Measurements from ENCODE around the gene RCCD1.

Gene RCCD1

DNA sequence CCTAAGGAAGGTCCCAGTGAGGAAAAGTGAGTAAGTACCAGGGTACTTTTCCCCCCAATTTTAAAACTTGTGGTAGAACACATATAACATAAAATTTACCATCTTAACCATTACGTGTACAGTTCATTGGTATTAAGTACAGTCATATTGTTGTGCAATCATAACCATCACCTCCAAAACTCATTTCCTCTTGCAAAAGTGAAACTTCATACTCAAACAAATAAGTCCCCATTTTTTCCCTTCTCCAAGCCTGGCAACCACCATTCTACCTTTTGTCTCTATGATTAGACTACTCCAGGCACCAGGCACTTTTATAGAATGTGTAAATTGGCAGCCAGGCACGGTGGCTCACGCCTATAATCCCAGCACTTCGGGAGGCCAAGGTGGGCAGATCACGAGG is 27.5 kb downstream of the RCCD1 start:
- TF ChIP-seq, protein P1, sequence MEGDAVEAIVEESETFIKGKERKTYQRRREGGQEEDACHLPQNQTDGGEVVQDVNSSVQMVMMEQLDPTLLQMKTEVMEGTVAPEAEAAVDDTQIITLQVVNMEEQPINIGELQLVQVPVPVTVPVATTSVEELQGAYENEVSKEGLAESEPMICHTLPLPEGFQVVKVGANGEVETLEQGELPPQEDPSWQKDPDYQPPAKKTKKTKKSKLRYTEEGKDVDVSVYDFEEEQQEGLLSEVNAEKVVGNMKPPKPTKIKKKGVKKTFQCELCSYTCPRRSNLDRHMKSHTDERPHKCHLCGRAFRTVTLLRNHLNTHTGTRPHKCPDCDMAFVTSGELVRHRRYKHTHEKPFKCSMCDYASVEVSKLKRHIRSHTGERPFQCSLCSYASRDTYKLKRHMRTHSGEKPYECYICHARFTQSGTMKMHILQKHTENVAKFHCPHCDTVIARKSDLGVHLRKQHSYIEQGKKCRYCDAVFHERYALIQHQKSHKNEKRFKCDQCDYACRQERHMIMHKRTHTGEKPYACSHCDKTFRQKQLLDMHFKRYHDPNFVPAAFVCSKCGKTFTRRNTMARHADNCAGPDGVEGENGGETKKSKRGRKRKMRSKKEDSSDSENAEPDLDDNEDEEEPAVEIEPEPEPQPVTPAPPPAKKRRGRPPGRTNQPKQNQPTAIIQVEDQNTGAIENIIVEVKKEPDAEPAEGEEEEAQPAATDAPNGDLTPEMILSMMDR (IDR thresholded peaks at IDR 0.05; ENCODE audit: low read depth, low read length): no peak
- in situ Hi-C loops (cut with HindIII; ENCODE audit: low sequenced_read_pairs): no loop called here
- H3K4me3 ChIP-seq (ENCODE audit: low read depth, low read length): no peak overlapping the region
- no peak for DNase-seq (ENCODE audit: low read depth, low spot score)

DNA sequence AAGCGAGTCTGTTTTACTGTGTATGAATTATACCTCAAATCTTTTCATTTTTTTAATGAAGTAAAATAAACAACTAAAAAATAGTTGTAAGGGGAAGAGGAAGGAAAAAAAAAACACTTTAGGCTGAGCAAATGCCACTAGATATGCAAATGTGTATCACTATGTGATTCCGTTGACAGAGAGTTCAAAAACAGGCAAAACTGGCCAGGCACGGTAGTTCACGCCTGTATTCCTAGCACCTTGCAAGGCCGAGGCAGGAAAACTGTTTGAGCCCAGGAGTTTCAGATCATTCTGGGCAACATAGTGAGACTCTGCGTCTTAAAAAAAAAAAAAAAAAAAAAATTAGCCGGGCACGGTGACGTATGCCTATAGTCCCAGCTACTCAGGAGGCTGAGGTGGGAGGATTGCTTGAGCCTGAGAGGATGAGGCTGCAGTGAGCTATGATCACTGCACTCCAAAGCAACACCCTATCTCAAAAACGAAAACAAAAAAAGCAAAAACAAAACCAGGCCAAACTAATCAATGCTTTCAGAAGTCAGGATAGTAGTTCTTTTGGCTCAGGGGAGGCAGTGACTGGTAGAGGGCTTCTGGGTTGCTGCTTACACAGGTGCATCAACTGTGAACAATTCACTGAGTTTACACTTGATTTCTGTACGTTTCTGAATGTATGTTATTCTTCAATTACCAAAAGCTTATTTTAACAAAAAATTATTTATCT is 32.3 kb downstream of the RCCD1 start:
- H3K4me3 ChIP-seq (ENCODE audit: low read depth, low read length): no peak overlapping the region
- DNase-seq (ENCODE audit: low read depth, low spot score): no peak
- TF ChIP-seq, protein P1 (IDR thresholded peaks at IDR 0.05; ENCODE audit: low read depth, low read length): no peak
- in situ Hi-C loops (cut with HindIII; ENCODE audit: low sequenced_read_pairs): no loop called here

DNA sequence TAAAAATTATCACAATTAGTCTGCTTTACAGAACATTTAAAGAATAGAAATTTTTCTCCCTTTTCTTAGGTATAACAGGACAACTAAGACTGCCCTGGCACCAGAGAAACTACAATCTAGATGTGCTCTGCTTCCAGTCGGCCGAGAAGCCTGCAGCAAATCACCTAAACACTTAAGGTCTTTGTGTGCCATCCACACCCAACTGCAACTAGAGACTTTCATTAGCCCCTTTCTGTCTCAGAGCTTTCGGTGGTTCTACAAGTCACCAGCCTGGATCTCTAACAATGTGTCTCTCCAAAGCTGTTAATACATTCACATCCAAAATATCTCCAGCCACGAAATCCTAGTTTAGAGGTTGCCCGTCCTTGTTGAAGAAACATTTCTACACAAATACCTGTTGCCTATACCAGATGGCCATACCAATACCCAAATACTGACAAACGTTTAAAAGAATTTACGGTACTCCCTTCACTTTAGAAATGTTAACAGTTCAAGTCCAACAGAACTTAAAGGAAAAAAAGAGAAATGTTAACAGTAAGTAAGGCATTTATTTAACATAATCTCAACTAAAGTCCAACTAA is 33.0 kb downstream of the RCCD1 start:
- no peak overlapping the region for H3K4me3 ChIP-seq (ENCODE audit: low read depth, low read length)
- DNase-seq (ENCODE audit: low read depth, low spot score): no peak
- in situ Hi-C loops (cut with HindIII; ENCODE audit: low sequenced_read_pairs): no loop called here
- TF ChIP-seq, protein P1 (IDR thresholded peaks at IDR 0.05; ENCODE audit: low read depth, low read length): no peak

DNA sequence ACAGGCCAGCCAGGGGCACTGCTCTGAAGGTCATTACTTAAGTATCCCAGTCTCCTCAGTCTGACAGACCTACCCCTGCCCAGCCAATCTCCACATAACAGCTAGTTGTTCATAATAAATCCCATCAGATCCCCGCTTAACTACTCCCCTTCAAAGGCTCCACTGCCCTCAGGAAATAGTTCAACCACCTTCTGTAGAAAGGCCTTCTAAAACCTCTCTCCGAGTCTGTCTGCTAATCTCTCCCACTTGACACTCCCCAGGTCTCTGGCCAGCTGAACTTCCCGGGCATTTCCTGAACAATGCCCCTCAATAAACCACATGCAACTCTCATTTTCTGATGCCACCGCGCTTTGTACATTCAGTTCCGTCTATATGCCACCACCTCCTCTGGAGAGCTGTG is 33.6 kb downstream of the RCCD1 start:
- TF ChIP-seq, protein P1 (IDR thresholded peaks at IDR 0.05; ENCODE audit: low read depth, low read length): no peak
- H3K4me3 ChIP-seq (ENCODE audit: low read depth, low read length): no peak overlapping the region
- in situ Hi-C loops (cut with HindIII; ENCODE audit: low sequenced_read_pairs): no loop called here
- no peak for DNase-seq (ENCODE audit: low read depth, low spot score)

DNA sequence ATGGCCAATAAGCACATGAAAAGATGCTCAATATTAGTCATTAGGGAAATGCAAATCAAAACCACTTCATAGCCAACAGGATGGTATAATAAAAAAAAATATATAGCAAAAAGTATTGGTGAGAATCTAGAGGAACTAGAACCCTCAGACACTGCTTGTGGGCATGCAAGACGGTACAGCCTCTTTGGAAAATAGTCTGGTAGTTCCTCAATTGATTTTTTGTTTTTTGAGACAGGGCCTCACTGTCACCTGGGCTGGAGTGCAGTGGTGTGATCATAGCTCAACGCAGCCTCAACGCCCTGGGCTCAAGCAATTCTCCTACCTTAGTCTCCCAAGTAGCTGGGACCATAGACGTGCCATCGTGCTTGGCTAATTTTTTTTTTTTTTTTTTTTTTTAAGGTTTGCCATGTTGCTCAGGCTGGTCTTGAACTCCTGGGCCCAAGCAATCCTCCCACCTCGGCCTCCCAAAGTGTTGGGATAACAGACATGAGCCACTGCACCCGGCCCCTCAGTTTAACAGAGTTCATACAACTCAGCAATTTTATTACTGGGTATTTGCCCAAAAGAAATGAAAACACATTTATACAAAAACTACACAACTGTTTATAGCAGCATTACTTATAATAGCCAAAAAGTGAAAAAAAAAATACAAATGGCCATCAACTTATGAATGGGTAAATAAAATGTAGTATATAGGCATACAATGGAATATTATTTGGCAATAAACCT is 34.5 kb downstream of the RCCD1 start:
- TF ChIP-seq, protein P1 (IDR thresholded peaks at IDR 0.05; ENCODE audit: low read depth, low read length): no peak
- DNase-seq (ENCODE audit: low read depth, low spot score): no peak
- H3K4me3 ChIP-seq (ENCODE audit: low read depth, low read length): no peak overlapping the region
- in situ Hi-C loops (cut with HindIII; ENCODE audit: low sequenced_read_pairs): no loop called here

DNA sequence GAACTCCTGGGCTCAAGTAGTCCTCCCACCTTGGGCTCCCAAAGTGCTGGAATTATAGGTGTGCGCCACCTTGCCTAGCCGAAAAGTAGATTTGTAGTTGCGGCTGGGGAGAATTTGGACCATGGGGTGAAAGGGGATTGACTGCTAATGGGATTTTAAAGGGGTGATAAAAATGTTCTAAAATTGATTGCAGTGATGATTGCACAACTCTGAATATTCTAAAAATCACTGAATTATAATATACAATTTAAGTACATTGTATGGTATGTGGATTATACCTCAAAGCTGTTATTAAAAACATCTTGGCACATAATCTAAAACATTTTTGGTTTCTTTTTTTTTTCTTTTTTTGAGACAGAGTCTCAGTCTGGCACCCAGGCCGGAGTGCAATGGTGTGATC is 35.8 kb downstream of the RCCD1 start:
- DNase-seq (ENCODE audit: low read depth, low spot score): no peak
- TF ChIP-seq, protein P1 (IDR thresholded peaks at IDR 0.05; ENCODE audit: low read depth, low read length): no peak
- H3K4me3 ChIP-seq (ENCODE audit: low read depth, low read length): no peak overlapping the region
- in situ Hi-C loops (cut with HindIII; ENCODE audit: low sequenced_read_pairs): no loop called here
